Activated naive CD8-positive, alpha-beta T cell treated with anti-CD3 and anti-CD28 coated beads, Interleukin-2, amount 50 U/mL, for 24 hours (primary cell): ENCODE data around the gene TMEM183A.

Experiments used
- ATAC-seq: fragments of 150-1000 bp; cut with Tn5 transposase; one replicate; pipeline ENCODE4 v1.10.0; 2021
- DNase-seq: peaks from one replicate; pipeline ENCODE4 v3.0.0; 2021
- H3K27ac Mint-ChIP-seq: one replicate; pipeline ENCODE4 v1.8.0; 2021; ENCODE audit warnings: mild to moderate bottlenecking, mixed read lengths
- H3K27me3 Mint-ChIP-seq: one replicate; pipeline ENCODE4 v1.8.0; 2021; ENCODE audit warnings: mixed read lengths
- H3K36me3 Mint-ChIP-seq: one replicate; pipeline ENCODE4 v1.8.0; 2021; ENCODE audit warnings: low read depth, mixed read lengths
- H3K4me1 Mint-ChIP-seq: one replicate; pipeline ENCODE4 v1.8.0; 2021; ENCODE audit warnings: mixed read lengths
- H3K4me3 Mint-ChIP-seq: one replicate; pipeline ENCODE4 v1.8.0; 2021; ENCODE audit warnings: mild to moderate bottlenecking, moderate library complexity, mixed read lengths
- H3K9me3 Mint-ChIP-seq: one replicate; pipeline ENCODE4 v1.8.0; 2021; ENCODE audit warnings: mixed read lengths

The TMEM183A gene

GRCh38 chr1:203043830-203044545, 36.8 kb downstream of the TMEM183A start:
- no peaks in the 10 kb centered on the region for H3K9me3 Mint-ChIP-seq
- ATAC-seq (no peak), DNase-seq (no peak)
- H3K4me1 Mint-ChIP-seq: peaks cover 7% of the 10 kb centered on the region
- peaks cover 4% of the 10 kb centered on the region for H3K27me3 Mint-ChIP-seq
- no peak overlapping the region for H3K27ac Mint-ChIP-seq
- H3K36me3 Mint-ChIP-seq: peaks cover 4% of the 10 kb centered on the region
- no peak overlapping the region for H3K4me3 Mint-ChIP-seq

GRCh38 chr1:203044546-203045250, 37.5 kb downstream of the TMEM183A start:
- Mint-ChIP-seq H3K36me3 (no peaks in the 10 kb centered on the region), H3K27me3 (no peaks in the 10 kb centered on the region), H3K9me3 (no peaks in the 10 kb centered on the region), H3K4me1 (peaks cover 3% of the 10 kb centered on the region), H3K4me3 (no peak overlapping the region), H3K27ac (no peak overlapping the region)
- ATAC-seq: no peak
- no peak for DNase-seq

DNA sequence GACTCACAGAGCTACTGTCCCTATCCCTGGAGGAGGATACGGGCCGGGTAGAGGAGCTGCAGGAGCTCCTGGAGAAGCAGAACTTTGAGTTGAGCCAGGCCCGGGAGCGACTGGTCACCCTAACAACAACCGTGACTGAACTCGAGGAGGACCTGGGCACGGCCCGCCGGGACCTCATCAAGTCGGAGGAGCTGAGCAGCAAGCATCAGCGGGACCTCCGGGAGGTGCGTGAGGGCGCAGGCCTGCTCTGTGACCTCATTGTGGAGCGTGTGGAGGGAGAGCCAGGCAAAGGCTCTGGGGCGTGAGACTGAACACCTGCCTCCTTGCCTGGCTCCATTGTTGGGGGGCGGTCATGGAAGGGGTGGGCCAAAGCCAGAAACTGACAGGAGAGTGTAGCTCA, 38.2 kb downstream of the TMEM183A start:
- Mint-ChIP-seq H3K4me1 (peaks cover 3% of the 10 kb centered on the region), H3K9me3 (no peaks in the 10 kb centered on the region), H3K4me3 (no peak overlapping the region), H3K27me3 (peaks cover under 1% of the 10 kb centered on the region), H3K27ac (no peak overlapping the region), H3K36me3 (peaks cover 1% of the 10 kb centered on the region)
- DNase-seq: no peak
- no peak for ATAC-seq

DNA sequence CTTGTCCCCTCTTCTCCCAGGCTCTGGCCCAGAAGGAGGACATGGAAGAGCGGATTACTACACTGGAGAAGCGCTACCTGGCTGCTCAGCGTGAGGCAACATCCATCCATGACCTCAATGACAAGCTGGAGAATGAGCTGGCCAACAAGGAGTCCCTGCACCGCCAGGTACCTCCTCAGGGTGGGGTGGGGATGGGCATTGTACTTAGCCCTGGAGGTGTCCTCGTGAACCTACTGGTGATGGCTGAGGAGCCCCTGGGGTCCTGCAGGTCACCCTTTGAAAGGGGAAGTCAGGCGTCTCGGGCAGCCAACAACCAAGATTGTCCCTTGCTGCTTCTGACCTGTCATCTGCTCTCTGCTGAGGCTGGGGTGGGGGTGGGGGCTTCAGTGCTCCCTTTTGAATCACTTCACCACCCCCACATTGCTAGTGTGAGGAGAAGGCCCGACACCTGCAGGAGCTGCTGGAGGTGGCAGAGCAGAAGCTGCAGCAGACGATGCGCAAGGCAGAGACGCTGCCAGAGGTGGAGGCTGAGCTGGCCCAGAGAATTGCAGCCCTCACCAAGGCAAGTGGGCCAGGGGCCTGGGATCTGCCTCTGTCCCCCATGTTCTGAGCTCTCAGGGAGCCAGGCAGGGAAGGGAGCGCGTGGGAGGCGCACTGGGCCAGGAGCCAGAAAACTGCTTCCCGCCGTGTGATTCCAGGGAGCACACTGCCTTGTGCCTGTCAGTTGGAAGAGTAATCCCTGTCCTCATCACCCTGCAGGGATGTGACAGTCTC, 38.8 kb downstream of the TMEM183A start:
- no peak for DNase-seq
- Mint-ChIP-seq H3K27me3 (peaks cover 2% of the 10 kb centered on the region), H3K4me1 (peaks cover 2% of the 10 kb centered on the region), H3K36me3 (peaks cover 1% of the 10 kb centered on the region), H3K4me3 (no peak overlapping the region), H3K27ac (no peak overlapping the region), H3K9me3 (no peaks in the 10 kb centered on the region)
- no peak for ATAC-seq

GRCh38 chr1:203046984-203047630, 39.9 kb downstream of the TMEM183A start:
- Mint-ChIP-seq H3K4me1 (no peaks in the 10 kb centered on the region), H3K27ac (no peak overlapping the region), H3K36me3 (peaks cover 1% of the 10 kb centered on the region), H3K27me3 (peaks cover 6% of the 10 kb centered on the region), H3K4me3 (no peak overlapping the region), H3K9me3 (no peaks in the 10 kb centered on the region)
- ATAC-seq (no peak), DNase-seq (no peak)

GRCh38 chr1:203048086-203048485, 40.9 kb downstream of the TMEM183A start:
- ATAC-seq (no peak), DNase-seq (no peak)
- peaks cover 6% of the 10 kb centered on the region for H3K27me3 Mint-ChIP-seq
- no peak overlapping the region for H3K27ac Mint-ChIP-seq
- H3K36me3 Mint-ChIP-seq: peaks cover 1% of the 10 kb centered on the region
- no peak overlapping the region for H3K4me3 Mint-ChIP-seq
- no peaks in the 10 kb centered on the region for H3K4me1 Mint-ChIP-seq
- H3K9me3 Mint-ChIP-seq: no peaks in the 10 kb centered on the region

DNA sequence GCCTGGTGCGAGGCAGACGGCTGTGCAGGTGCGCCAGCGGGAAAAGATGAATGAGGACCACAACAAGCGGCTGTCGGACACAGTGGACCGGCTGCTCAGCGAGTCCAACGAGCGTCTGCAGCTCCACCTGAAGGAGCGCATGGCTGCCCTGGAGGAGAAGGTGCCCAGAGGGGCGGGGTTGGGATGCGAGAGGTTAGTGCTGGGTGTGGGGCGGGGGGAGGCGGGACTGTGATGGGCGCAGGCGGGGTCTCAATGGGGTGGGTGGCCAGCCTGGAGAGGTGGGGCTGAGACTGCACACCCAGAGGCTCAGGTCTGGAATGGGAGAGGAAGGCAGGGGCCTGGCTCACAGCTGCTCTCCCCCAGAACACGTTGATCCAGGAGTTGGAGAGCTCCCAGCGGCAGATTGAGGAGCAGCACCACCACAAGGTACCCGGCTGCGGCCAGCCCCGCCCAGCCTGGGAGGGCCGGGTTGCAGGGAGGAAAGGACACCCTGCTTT, 41.4 kb downstream of the TMEM183A start:
- no peaks in the 10 kb centered on the region for H3K4me1 Mint-ChIP-seq
- H3K27ac Mint-ChIP-seq: no peak overlapping the region

GRCh38 chr1:203049077-203049476, 41.9 kb downstream of the TMEM183A start:
- Mint-ChIP-seq H3K27ac (no peak overlapping the region), H3K4me3 (no peak overlapping the region), H3K9me3 (no peaks in the 10 kb centered on the region), H3K27me3 (peaks cover 6% of the 10 kb centered on the region), H3K4me1 (no peaks in the 10 kb centered on the region), H3K36me3 (peaks cover 1% of the 10 kb centered on the region)
- ATAC-seq (no peak), DNase-seq (no peak)

More for the DNA sequence above, 41.4 kb downstream of the TMEM183A start:
- no peak overlapping the region for H3K4me3 Mint-ChIP-seq
- H3K27me3 Mint-ChIP-seq: peaks cover 6% of the 10 kb centered on the region
- H3K36me3 Mint-ChIP-seq: peaks cover 1% of the 10 kb centered on the region
- no peak for ATAC-seq
- H3K9me3 Mint-ChIP-seq: no peaks in the 10 kb centered on the region
- DNase-seq: no peak

DNA sequence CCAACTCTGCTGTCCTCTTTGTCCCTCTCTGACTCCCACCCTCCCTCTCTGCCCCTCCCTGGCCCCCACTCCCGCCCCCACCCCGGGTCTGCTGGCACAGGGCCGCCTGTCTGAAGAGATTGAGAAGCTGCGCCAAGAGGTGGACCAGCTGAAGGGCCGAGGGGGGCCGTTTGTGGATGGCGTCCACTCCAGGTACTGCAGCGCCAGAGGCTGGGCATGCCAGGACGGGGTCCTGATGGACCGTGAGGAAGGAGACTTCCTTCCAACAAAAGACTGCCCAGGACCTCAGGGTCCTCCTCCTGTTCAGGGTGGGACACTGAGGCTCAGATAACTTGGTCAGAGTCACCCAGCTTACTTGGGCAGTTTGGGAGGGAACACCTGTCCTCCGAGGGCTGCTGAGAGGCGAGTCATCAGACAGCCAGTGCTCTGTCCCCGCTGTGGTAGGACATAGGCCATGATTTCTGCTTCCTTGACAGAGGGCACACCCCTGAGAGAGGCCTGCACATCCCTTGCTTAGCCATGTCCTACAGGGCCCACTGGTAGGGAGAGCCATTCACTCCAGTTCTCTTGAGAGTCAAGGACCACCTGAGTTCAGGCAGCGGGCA, 42.5 kb downstream of the TMEM183A start:
- H3K4me1 Mint-ChIP-seq: no peaks in the 10 kb centered on the region
- H3K9me3 Mint-ChIP-seq: no peaks in the 10 kb centered on the region
- no peak overlapping the region for H3K4me3 Mint-ChIP-seq
- peaks cover 6% of the 10 kb centered on the region for H3K27me3 Mint-ChIP-seq
- ATAC-seq: no peak
- no peak for DNase-seq
- no peak overlapping the region for H3K27ac Mint-ChIP-seq
- H3K36me3 Mint-ChIP-seq: peaks cover 1% of the 10 kb centered on the region

DNA sequence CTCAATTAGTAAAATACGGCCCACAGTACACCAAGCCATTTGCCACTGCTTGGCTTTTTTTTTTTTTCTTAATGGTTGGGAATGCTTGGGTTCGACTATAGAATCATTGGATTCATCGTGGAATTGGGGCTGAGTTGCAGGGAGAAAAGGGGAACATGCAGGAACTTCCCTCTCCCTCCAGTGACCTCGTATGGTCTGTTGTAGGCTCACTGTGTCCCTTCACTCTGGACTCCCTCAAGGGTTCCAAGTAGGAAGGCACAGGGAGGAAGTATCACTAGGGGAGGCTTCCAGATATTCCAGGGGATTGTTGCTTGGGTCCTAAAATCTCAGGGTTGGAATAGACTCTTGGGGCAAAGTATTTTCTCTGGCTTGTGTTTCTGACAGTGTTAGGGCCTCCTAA, 43.7 kb downstream of the TMEM183A start:
- Mint-ChIP-seq H3K4me1 (no peaks in the 10 kb centered on the region), H3K4me3 (no peak overlapping the region), H3K27ac (no peak overlapping the region), H3K9me3 (no peaks in the 10 kb centered on the region), H3K36me3 (peaks cover 1% of the 10 kb centered on the region), H3K27me3 (peaks cover 6% of the 10 kb centered on the region)
- ATAC-seq (no peak), DNase-seq (no peak)

DNA sequence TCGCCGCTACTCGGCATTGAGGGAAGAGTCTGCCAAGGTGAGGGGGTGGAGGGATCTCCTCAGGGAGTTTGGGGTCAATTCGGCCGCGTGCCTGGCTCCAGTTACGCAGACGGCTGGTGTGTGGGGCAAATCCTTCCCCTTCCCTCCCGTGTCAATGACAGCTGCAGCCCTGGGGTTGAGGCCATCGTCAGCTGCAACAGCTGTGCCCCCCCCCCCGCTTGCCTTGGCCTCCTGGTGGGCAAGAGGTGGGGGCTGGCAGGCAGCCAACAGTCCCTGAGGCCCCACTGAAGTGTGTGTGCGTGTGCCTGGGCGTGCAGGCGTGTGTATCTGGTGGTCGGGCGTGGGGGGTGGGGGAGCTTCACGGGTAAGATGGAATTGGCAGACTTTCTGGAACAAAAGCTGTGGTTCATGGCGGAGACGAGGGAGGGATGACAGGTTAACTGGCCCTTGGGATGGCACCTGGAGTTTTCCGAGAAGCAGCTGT, 44.7 kb downstream of the TMEM183A start:
- Mint-ChIP-seq H3K9me3 (no peaks in the 10 kb centered on the region), H3K27me3 (peaks cover 6% of the 10 kb centered on the region)

GRCh38 chr1:203052601-203053000, 45.4 kb downstream of the TMEM183A start:
- Mint-ChIP-seq H3K4me1 (no peaks in the 10 kb centered on the region), H3K36me3 (peaks cover 4% of the 10 kb centered on the region), H3K9me3 (no peaks in the 10 kb centered on the region), H3K27me3 (peaks cover 8% of the 10 kb centered on the region), H3K27ac (no peak overlapping the region), H3K4me3 (no peak overlapping the region)
- ATAC-seq: no peak
- no peak for DNase-seq

More for the DNA sequence above, 44.7 kb downstream of the TMEM183A start:
- Mint-ChIP-seq H3K36me3 (peaks cover 4% of the 10 kb centered on the region), H3K27ac (no peak overlapping the region), H3K4me3 (no peak overlapping the region), H3K4me1 (no peaks in the 10 kb centered on the region)
- ATAC-seq: no peak
- DNase-seq: no peak

- H3K36me3 Mint-ChIP-seq: peaks cover 4% of the 10 kb centered on the region
Observed at GRCh38 chr1:203054184-203054583, 47.0 kb downstream of the TMEM183A start.

DNA sequence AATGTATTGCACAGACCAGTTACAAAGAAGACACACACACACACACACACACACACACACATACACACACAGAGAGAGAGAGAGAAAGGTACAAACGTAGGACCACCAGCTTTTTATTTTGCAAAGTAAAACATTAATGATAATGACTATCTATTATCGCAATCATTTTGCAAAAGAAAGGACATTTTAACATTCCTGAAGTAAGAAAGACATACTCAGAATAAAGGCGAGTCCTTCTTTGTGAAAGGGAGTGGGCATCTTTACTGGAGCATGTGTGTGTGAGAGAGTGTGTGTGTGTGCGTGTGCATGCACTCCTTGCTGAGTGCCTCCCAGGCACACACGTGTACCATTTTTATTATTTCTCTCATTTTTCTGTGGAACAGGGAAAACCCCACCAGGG, 47.5 kb downstream of the TMEM183A start:
- Mint-ChIP-seq H3K27ac (no peak overlapping the region), H3K36me3 (peaks cover 4% of the 10 kb centered on the region), H3K4me1 (no peaks in the 10 kb centered on the region), H3K4me3 (no peak overlapping the region), H3K9me3 (no peaks in the 10 kb centered on the region), H3K27me3 (peaks cover 8% of the 10 kb centered on the region)
- ATAC-seq: no peak
- DNase-seq: no peak

More at GRCh38 chr1:203054184-203054583, 47.0 kb downstream of the TMEM183A start:
- no peak for ATAC-seq
- H3K27me3 Mint-ChIP-seq: peaks cover 8% of the 10 kb centered on the region
- H3K4me3 Mint-ChIP-seq: no peak overlapping the region
- H3K9me3 Mint-ChIP-seq: no peaks in the 10 kb centered on the region
- DNase-seq: no peak
- no peaks in the 10 kb centered on the region for H3K4me1 Mint-ChIP-seq
- H3K27ac Mint-ChIP-seq: no peak overlapping the region
